HL-60 (cell line): ENCODE data around the gene ZFP90.

Experiments
- DNase-seq, 2 experiments: peaks; one replicate each; pipeline ENCODE4 v3.0.0-alpha.2; 2010 to 2020; ENCODE audit warnings: low read depth in 1 of 2, low spot score in 1 of 2
- H3K27ac ChIP-seq: fragments of 250-450 bp; sonication (Bioruptor Pico); replicated peaks from 2 replicates; pipeline ENCODE4 v1.5.1; 2020; ENCODE audit warnings: mild to moderate bottlenecking, moderate library complexity
- H3K27me3 ChIP-seq: fragments of 250-450 bp; sonication (Bioruptor Pico); 2 replicates; pipeline ENCODE4 v1.5.1; 2021; ENCODE audit warnings: mild to moderate bottlenecking, moderate library complexity; ENCODE audit not compliant: insufficient read depth, poor library complexity, severe bottlenecking
- H3K4me3 ChIP-seq: replicated peaks from 2 replicates; pipeline ENCODE4 v1.5.1; 2011; ENCODE audit warnings: mild to moderate bottlenecking, control low read depth, low read length; ENCODE audit not compliant: insufficient read depth
- GABPA ChIP-seq: IDR thresholded peaks from 2 replicates; pipeline ENCODE4 v1.6.1; 2012; ENCODE audit warnings: low read depth
- POLR2AphosphoS5 ChIP-seq: IDR thresholded peaks from 2 replicates; pipeline ENCODE4 v1.6.1; 2012; ENCODE audit warnings: low read depth
- SPI1 ChIP-seq: IDR thresholded peaks from 2 replicates; pipeline ENCODE4 v1.6.1; 2012; ENCODE audit warnings: low read depth, mild to moderate bottlenecking, borderline replicate concordance
- TF ChIP-seq, protein P1 (sequence below): IDR thresholded peaks from one replicate; pipeline ENCODE4 v1.5.1; 2011; ENCODE audit warnings: low read length, control low read depth, inconsistent platforms; ENCODE audit not compliant: insufficient read depth
- TF ChIP-seq, protein P2 (sequence below): IDR thresholded peaks from 2 replicates; pipeline ENCODE4 v1.6.1; 2012; ENCODE audit warnings: low read depth; ENCODE audit not compliant: insufficient replicate concordance

The ZFP90 gene

DNA sequence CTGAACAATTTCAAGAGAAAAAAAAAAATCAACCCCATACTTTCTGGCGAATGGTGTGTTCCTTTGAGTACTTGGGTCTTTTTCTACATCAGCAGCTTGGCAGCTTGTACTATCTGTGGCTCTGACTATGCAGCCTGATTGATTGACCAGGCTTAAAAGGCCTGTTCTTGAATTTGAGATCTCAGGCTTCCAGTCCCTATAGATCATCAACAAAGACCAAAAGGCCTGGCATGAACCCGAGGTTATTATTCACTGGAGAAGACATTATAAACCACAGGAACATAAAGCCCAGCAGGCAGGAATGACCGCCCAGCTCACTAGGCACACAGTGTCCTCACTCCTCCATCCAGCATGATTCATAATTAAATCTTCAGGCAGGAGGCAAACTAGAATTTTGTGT is 73.9 kb downstream of the ZFP90 start:
- TF ChIP-seq POLR2AphosphoS5: no peak
- TF ChIP-seq SPI1: no peak
- TF ChIP-seq GABPA: no peak
- TF ChIP-seq, protein P1, sequence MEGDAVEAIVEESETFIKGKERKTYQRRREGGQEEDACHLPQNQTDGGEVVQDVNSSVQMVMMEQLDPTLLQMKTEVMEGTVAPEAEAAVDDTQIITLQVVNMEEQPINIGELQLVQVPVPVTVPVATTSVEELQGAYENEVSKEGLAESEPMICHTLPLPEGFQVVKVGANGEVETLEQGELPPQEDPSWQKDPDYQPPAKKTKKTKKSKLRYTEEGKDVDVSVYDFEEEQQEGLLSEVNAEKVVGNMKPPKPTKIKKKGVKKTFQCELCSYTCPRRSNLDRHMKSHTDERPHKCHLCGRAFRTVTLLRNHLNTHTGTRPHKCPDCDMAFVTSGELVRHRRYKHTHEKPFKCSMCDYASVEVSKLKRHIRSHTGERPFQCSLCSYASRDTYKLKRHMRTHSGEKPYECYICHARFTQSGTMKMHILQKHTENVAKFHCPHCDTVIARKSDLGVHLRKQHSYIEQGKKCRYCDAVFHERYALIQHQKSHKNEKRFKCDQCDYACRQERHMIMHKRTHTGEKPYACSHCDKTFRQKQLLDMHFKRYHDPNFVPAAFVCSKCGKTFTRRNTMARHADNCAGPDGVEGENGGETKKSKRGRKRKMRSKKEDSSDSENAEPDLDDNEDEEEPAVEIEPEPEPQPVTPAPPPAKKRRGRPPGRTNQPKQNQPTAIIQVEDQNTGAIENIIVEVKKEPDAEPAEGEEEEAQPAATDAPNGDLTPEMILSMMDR: no peak
- TF ChIP-seq, protein P2, sequence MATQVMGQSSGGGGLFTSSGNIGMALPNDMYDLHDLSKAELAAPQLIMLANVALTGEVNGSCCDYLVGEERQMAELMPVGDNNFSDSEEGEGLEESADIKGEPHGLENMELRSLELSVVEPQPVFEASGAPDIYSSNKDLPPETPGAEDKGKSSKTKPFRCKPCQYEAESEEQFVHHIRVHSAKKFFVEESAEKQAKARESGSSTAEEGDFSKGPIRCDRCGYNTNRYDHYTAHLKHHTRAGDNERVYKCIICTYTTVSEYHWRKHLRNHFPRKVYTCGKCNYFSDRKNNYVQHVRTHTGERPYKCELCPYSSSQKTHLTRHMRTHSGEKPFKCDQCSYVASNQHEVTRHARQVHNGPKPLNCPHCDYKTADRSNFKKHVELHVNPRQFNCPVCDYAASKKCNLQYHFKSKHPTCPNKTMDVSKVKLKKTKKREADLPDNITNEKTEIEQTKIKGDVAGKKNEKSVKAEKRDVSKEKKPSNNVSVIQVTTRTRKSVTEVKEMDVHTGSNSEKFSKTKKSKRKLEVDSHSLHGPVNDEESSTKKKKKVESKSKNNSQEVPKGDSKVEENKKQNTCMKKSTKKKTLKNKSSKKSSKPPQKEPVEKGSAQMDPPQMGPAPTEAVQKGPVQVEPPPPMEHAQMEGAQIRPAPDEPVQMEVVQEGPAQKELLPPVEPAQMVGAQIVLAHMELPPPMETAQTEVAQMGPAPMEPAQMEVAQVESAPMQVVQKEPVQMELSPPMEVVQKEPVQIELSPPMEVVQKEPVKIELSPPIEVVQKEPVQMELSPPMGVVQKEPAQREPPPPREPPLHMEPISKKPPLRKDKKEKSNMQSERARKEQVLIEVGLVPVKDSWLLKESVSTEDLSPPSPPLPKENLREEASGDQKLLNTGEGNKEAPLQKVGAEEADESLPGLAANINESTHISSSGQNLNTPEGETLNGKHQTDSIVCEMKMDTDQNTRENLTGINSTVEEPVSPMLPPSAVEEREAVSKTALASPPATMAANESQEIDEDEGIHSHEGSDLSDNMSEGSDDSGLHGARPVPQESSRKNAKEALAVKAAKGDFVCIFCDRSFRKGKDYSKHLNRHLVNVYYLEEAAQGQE: no peak
- Histone ChIP-seq H3K4me3 (no peak overlapping the region), H3K27ac (no peak overlapping the region), H3K27me3 (no peaks in the 10 kb centered on the region)
- DNase-seq: no peak

DNA sequence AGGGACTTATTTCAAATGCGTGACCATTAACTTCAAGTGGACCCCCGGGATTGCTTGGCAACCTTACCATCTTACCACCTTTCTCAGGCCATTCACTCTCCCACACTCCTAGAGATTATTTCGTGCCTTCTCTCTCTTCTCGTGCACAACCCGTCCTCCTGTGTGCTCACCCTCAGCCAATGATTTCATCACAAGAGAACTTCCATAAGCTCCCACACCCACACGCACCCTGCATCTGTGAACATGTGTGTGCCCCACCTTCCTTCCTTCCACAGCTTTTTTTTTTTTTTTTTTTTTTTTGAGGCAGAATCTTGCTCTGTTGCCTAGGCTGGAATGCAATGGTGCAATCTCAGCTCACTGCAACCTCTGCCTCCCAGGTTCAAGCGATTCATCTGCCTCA is 78.6 kb downstream of the ZFP90 start:
- DNase-seq: no peak
- Histone ChIP-seq H3K4me3 (no peak overlapping the region), H3K27ac (no peak overlapping the region), H3K27me3 (no peaks in the 10 kb centered on the region)
- no peak for TF ChIP-seq POLR2AphosphoS5
